Activated CD4-positive, alpha-beta memory T cell treated with anti-CD3 and anti-CD28 coated beads for 36 hours (primary cell): ENCODE measurements around the gene SGCD. TPM values are rescaled to one million over a fixed set of nuclear protein-coding genes. Genes with fewer than 3 reads are reported as not detected.

Source experiments
- CTCF ChIA-PET: fragments of 350-600 bp; sonication (Branson Sonifier 250); formaldehyde crosslinking; loops from one replicate; lab custom pipeline; 2021; ENCODE audit warnings: antibody characterized with exemption, inconsistent platforms; lab: Charles Lee
- POLR2A ChIA-PET: fragments of 350-600 bp; sonication (Branson Sonifier 250); formaldehyde crosslinking; loops from one replicate; lab custom pipeline; 2021; ENCODE audit warnings: antibody characterized with exemption; lab: Charles Lee
- DNase-seq: peaks from one replicate; pipeline ENCODE4 v3.0.0-alpha.2; 2020
- H3K27ac Mint-ChIP-seq: one replicate; pipeline ENCODE4 v1.8.0; 2021; ENCODE audit warnings: mixed read lengths
- H3K27me3 Mint-ChIP-seq: one replicate; pipeline ENCODE4 v1.8.0; 2021; ENCODE audit warnings: mixed read lengths
- H3K36me3 Mint-ChIP-seq: one replicate; pipeline ENCODE4 v1.8.0; 2021; ENCODE audit warnings: mixed read lengths
- H3K4me1 Mint-ChIP-seq: one replicate; pipeline ENCODE4 v1.8.0; 2021; ENCODE audit warnings: low read depth, mixed read lengths
- H3K4me3 Mint-ChIP-seq: one replicate; pipeline ENCODE4 v1.8.0; 2021; ENCODE audit warnings: mild to moderate bottlenecking, mixed read lengths
- H3K9me3 Mint-ChIP-seq: one replicate; pipeline ENCODE4 v1.8.0; 2021; ENCODE audit warnings: mixed read lengths
- intact Hi-C: fragments of 100-400 bp; cut with micrococcal nuclease; formaldehyde crosslinking; loops from one replicate; pipeline ENCODE4 v1.15.1; 2023
- total RNA-seq, 2 experiments: library from RNA; stranded (reverse); gene quantifications; one replicate each; pipeline ENCODE4 v1.2.3, GENCODE V29; 2021

The SGCD gene
- total RNA-seq, 2 experiments from 2014 or later, result not detected

- Mint-ChIP-seq H3K4me1 (no peaks in the 10 kb centered on the region), H3K36me3 (no peaks in the 10 kb centered on the region), H3K27ac (no peak overlapping the region), H3K4me3 (no peak overlapping the region), H3K27me3 (peaks cover 30% of the 10 kb centered on the region), H3K9me3 (no peaks in the 10 kb centered on the region)
- no peak for DNase-seq
- ChIA-PET CTCF (interaction anchor here (0.6 kb wide), 1 partner anchor 415 kb away, joined by 5 read pairs; no protein-coding TSS in a partner anchor), POLR2A (no interaction called here)
- intact Hi-C loops, result no loop called here
These were observed 117.9 kb downstream of the SGCD start for GRCh38 chr5:156444753-156445291.

- intact Hi-C loops, result no loop called here
- no peaks in the 10 kb centered on the region for H3K36me3 Mint-ChIP-seq
- POLR2A ChIA-PET, result no interaction called here
- no peak overlapping the region for H3K27ac Mint-ChIP-seq
- peaks cover 31% of the 10 kb centered on the region for H3K27me3 Mint-ChIP-seq
- H3K9me3 Mint-ChIP-seq, result no peaks in the 10 kb centered on the region
- H3K4me3 Mint-ChIP-seq, result no peak overlapping the region
- no peaks in the 10 kb centered on the region for H3K4me1 Mint-ChIP-seq
- DNase-seq, result no peak
- CTCF ChIA-PET, result no interaction called here
These were observed 119.6 kb downstream of the SGCD start for GRCh38 chr5:156446526-156446925.

GRCh38 chr5:156450778-156451177 lies 123.8 kb downstream of the SGCD start:
- ChIA-PET CTCF (no interaction called here), POLR2A (no interaction called here)
- no peaks in the 10 kb centered on the region for H3K4me1 Mint-ChIP-seq
- intact Hi-C loops, result no loop called here
- H3K36me3 Mint-ChIP-seq, result no peaks in the 10 kb centered on the region
- no peak overlapping the region for H3K4me3 Mint-ChIP-seq
- H3K9me3 Mint-ChIP-seq, result no peaks in the 10 kb centered on the region
- no peak overlapping the region for H3K27ac Mint-ChIP-seq
- peaks cover 15% of the 10 kb centered on the region for H3K27me3 Mint-ChIP-seq
- DNase-seq, result no peak

- Mint-ChIP-seq H3K27ac (no peak overlapping the region), H3K4me1 (no peaks in the 10 kb centered on the region), H3K36me3 (no peaks in the 10 kb centered on the region), H3K4me3 (no peak overlapping the region), H3K9me3 (no peaks in the 10 kb centered on the region), H3K27me3 (peaks cover 10% of the 10 kb centered on the region)
- POLR2A ChIA-PET, result no interaction called here
- intact Hi-C loops, result no loop called here
- CTCF ChIA-PET, result interaction anchor here (0.6 kb wide), 1 partner anchor 626 kb away, joined by 3 read pairs; no protein-coding TSS in a partner anchor
- no peak for DNase-seq
These were observed 124.5 kb downstream of the SGCD start for GRCh38 chr5:156451505-156451904.

GRCh38 chr5:156456857-156457256 lies 129.9 kb downstream of the SGCD start:
- peaks cover 2% of the 10 kb centered on the region for H3K27me3 Mint-ChIP-seq
- H3K36me3 Mint-ChIP-seq, result no peaks in the 10 kb centered on the region
- DNase-seq, result no peak
- CTCF ChIA-PET, result interaction anchor here (0.6 kb wide), 1 partner anchor 547 kb away, joined by 4 read pairs; no protein-coding TSS in a partner anchor
- no peak overlapping the region for H3K4me3 Mint-ChIP-seq
- POLR2A ChIA-PET, result no interaction called here
- intact Hi-C loops, result no loop called here
- H3K9me3 Mint-ChIP-seq, result no peaks in the 10 kb centered on the region
- H3K4me1 Mint-ChIP-seq, result no peaks in the 10 kb centered on the region
- H3K27ac Mint-ChIP-seq, result no peak overlapping the region

- no peaks in the 10 kb centered on the region for H3K4me1 Mint-ChIP-seq
- H3K27ac Mint-ChIP-seq, result no peak overlapping the region
- ChIA-PET POLR2A (no interaction called here), CTCF (no interaction called here)
- peaks cover 2% of the 10 kb centered on the region for H3K27me3 Mint-ChIP-seq
- no peaks in the 10 kb centered on the region for H3K9me3 Mint-ChIP-seq
- DNase-seq, result no peak
- no peak overlapping the region for H3K4me3 Mint-ChIP-seq
- intact Hi-C loops, result no loop called here
- no peaks in the 10 kb centered on the region for H3K36me3 Mint-ChIP-seq
These were observed 132.9 kb downstream of the SGCD start for GRCh38 chr5:156459812-156460385.

- Mint-ChIP-seq H3K27ac (no peak overlapping the region), H3K36me3 (no peaks in the 10 kb centered on the region), H3K27me3 (peaks cover 2% of the 10 kb centered on the region), H3K4me3 (no peak overlapping the region), H3K9me3 (no peaks in the 10 kb centered on the region), H3K4me1 (no peaks in the 10 kb centered on the region)
- no peak for DNase-seq
- intact Hi-C loops, result no loop called here
- POLR2A ChIA-PET, result no interaction called here
- CTCF ChIA-PET, result no interaction called here
These were observed 133.5 kb downstream of the SGCD start for GRCh38 chr5:156460471-156460870.

- H3K36me3 Mint-ChIP-seq, result no peaks in the 10 kb centered on the region
- no peak overlapping the region for H3K4me3 Mint-ChIP-seq
- intact Hi-C loops, result no loop called here
- H3K27me3 Mint-ChIP-seq, result no peaks in the 10 kb centered on the region
- ChIA-PET CTCF (no interaction called here), POLR2A (no interaction called here)
- H3K27ac Mint-ChIP-seq, result no peak overlapping the region
- DNase-seq, result no peak
- H3K9me3 Mint-ChIP-seq, result no peaks in the 10 kb centered on the region
- no peaks in the 10 kb centered on the region for H3K4me1 Mint-ChIP-seq
These were observed 139.9 kb downstream of the SGCD start for GRCh38 chr5:156466871-156467270.

GRCh38 chr5:156469636-156470035 lies 142.7 kb downstream of the SGCD start:
- intact Hi-C loops, result no loop called here
- Mint-ChIP-seq H3K4me1 (no peaks in the 10 kb centered on the region), H3K9me3 (no peaks in the 10 kb centered on the region), H3K27me3 (peaks cover 2% of the 10 kb centered on the region), H3K4me3 (no peak overlapping the region), H3K36me3 (no peaks in the 10 kb centered on the region), H3K27ac (no peak overlapping the region)
- no peak for DNase-seq
- CTCF ChIA-PET, result no interaction called here
- POLR2A ChIA-PET, result no interaction called here

GRCh38 chr5:156471893-156472292 lies 144.9 kb downstream of the SGCD start:
- CTCF ChIA-PET, result no interaction called here
- POLR2A ChIA-PET, result no interaction called here
- H3K27me3 Mint-ChIP-seq, result peaks cover 2% of the 10 kb centered on the region
- no peak overlapping the region for H3K4me3 Mint-ChIP-seq
- no peaks in the 10 kb centered on the region for H3K4me1 Mint-ChIP-seq
- no peaks in the 10 kb centered on the region for H3K36me3 Mint-ChIP-seq
- no peaks in the 10 kb centered on the region for H3K9me3 Mint-ChIP-seq
- H3K27ac Mint-ChIP-seq, result no peak overlapping the region
- no peak for DNase-seq
- intact Hi-C loops, result no loop called here

GRCh38 chr5:156473269-156473908 lies 146.4 kb downstream of the SGCD start:
- no peak for DNase-seq
- Mint-ChIP-seq H3K4me1 (no peaks in the 10 kb centered on the region), H3K36me3 (no peaks in the 10 kb centered on the region), H3K4me3 (no peak overlapping the region), H3K27me3 (peaks cover 2% of the 10 kb centered on the region), H3K27ac (no peak overlapping the region), H3K9me3 (no peaks in the 10 kb centered on the region)
- intact Hi-C loops, result no loop called here
- POLR2A ChIA-PET, result no interaction called here
- CTCF ChIA-PET, result no interaction called here

- Mint-ChIP-seq H3K4me3 (no peak overlapping the region), H3K4me1 (no peaks in the 10 kb centered on the region), H3K27me3 (peaks cover 2% of the 10 kb centered on the region), H3K36me3 (no peaks in the 10 kb centered on the region), H3K9me3 (no peaks in the 10 kb centered on the region), H3K27ac (no peak overlapping the region)
- ChIA-PET CTCF (no interaction called here), POLR2A (no interaction called here)
- intact Hi-C loops, result no loop called here
- DNase-seq, result no peak
These were observed 147.3 kb downstream of the SGCD start for GRCh38 chr5:156474251-156474650.
